ENCODE data around the gene KCNAB2.

KCNAB2 gene

GRCh38 chr1:6025269-6026094, 20.2 kb upstream of the KCNAB2 start:
- TF ChIP-seq CTCF (IDR thresholded peaks at IDR 0.05; ENCODE audit: insufficient read depth, low read length, missing control alignments) = no peak
- ChIA-PET POLR2A (no interaction called here), CTCF (interaction anchor here (1.3 to 3.1 kb wide), 2 partner anchors 9 to 221 kb away, joined by 4 to 20 read pairs; no protein-coding TSS in a partner anchor)
- H3K4me3 ChIP-seq (ENCODE audit: low read depth, low read length) = no peak overlapping the region
- DNase-seq (ENCODE audit: low read depth, low spot score) = no peak

DNA sequence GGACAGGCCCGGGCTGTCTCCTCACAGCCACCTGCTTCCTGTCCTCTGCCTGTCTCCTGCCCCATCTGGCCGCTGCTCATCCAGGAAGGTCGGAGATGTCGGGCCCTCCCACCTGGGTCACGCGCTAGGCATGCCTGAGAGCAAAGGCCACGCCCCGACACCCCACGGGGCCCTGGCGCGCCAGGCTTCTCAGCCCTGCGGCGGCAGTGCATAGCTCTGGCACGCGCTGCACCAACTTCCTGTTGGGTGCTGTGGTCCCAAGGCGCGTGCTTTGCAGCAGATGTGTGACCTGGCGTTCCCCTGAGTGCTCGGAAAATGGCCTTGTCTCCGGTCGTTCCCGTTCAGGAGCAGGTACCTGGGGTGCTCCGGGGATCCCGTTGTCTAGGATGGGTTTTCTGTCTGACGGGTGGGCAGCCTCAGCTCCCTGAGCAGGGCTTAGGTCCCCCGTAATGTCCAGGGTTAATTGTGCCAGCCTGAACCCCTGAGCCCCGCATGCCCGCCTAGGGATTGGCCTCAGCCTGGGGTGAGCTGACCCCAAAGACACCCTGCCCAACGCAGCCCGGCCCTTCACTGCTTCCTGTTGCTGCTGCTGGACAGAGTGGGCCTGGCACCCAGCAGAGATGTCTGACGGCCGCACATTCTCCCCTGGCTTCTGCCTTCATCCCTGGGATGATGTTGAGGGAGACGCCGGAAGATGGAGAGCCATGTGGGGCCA, 19.4 kb upstream of the KCNAB2 start:
- TF ChIP-seq CTCF (IDR thresholded peaks at IDR 0.05; ENCODE audit: insufficient read depth, low read length, missing control alignments) = no peak
- H3K4me3 ChIP-seq (ENCODE audit: low read depth, low read length) = no peak overlapping the region
- CTCF ChIA-PET = interaction anchor here (1.3 to 3.1 kb wide), 2 partner anchors 8 to 220 kb away, joined by 4 to 20 read pairs; no protein-coding TSS in a partner anchor
- POLR2A ChIA-PET = interaction anchor here (0.6 kb wide), 1 partner anchor 11 kb away, joined by 4 read pairs; no protein-coding TSS in a partner anchor
- DNase-seq (ENCODE audit: low read depth, low spot score) = no peak

- H3K4me3 ChIP-seq (ENCODE audit: low read depth, low read length) = no peak overlapping the region
- DNase-seq (ENCODE audit: low read depth, low spot score) = no peak
- ChIA-PET CTCF (no interaction called here), POLR2A (no interaction called here)
- TF ChIP-seq CTCF (IDR thresholded peaks at IDR 0.05; ENCODE audit: insufficient read depth, low read length, missing control alignments) = no peak
These were observed 18.1 kb upstream of the KCNAB2 start for GRCh38 chr1:6027591-6027990.

DNA sequence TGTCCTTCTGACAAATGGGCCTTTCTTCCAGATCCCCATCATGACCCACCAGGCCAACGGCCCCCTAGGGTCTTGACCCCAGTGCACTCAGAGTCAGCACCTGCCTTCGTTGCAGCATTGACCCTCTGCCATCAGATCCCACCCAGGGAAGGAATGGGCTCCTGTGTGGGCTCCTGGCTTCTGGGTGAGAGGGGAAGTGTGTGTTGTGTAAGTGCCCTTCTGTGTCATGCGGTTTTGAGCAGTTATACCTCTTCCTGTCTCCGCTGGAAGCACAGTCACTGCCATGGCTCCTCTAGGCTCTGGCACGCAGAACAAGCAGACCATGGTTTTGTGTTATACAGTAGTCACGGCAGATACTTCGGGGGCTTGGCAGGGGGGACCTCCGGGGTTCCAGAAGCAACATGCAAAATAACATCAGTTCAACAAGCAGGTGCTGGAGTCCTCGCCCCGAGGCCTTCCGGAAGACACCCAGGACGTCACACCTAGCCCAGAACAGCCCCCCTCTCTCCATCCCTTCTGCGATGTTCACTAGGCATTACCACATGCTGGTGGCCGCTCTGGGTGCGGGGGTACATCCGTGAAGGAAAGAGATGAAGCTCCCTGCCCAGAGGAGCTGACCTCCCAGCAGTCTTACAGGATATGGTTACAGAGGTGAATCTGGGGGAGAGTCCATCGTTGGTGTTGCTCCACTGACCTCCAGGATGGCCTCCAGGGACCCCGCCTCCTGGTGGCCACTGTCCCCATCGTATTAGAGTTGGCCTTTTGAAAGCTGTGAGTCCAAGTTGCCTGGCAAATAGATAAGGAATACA, 17.4 kb upstream of the KCNAB2 start:
- DNase-seq (ENCODE audit: low read depth, low spot score) = no peak
- ChIA-PET POLR2A (no interaction called here), CTCF (interaction anchor here (0.8 kb wide), 1 partner anchor 177 kb away, joined by 4 read pairs; no protein-coding TSS in a partner anchor)
- no peak overlapping the region for H3K4me3 ChIP-seq (ENCODE audit: low read depth, low read length)
- no peak for TF ChIP-seq CTCF (IDR thresholded peaks at IDR 0.05; ENCODE audit: insufficient read depth, low read length, missing control alignments)

GRCh38 chr1:6029351-6029750, 16.3 kb upstream of the KCNAB2 start:
- no peak for TF ChIP-seq CTCF (IDR thresholded peaks at IDR 0.05; ENCODE audit: insufficient read depth, low read length, missing control alignments)
- H3K4me3 ChIP-seq (ENCODE audit: low read depth, low read length) = no peak overlapping the region
- CTCF ChIA-PET = no interaction called here
- POLR2A ChIA-PET = no interaction called here
- DNase-seq (ENCODE audit: low read depth, low spot score) = no peak

All from AG04449 (cell line).